Hepatic stellate cell (primary cell): ENCODE measurements around the gene ADAMTS10.
"Not testable (repeated sequence)": the region's sequence is repeated elsewhere in the genome, so short reads cannot be mapped to it uniquely, and the experiment has no call there.

Experiments used
- DNase-seq: peaks from one replicate; pipeline ENCODE4 v3.0.0; 2011; ENCODE audit warnings: low spot score

ADAMTS10 gene

GRCh38 chr19:8558325-8558724 lies 52.2 kb downstream of the ADAMTS10 start:
- DNase-seq: no peak

GRCh38 chr19:8557642-8558238 lies 52.8 kb downstream of the ADAMTS10 start:
- DNase-seq: no peak

GRCh38 chr19:8553729-8554128 lies 56.8 kb downstream of the ADAMTS10 start:
- not testable (repeated sequence) for DNase-seq

GRCh38 chr19:8552810-8553209 lies 57.7 kb downstream of the ADAMTS10 start:
- DNase-seq: peak; percentile 37

GRCh38 chr19:8550070-8550469 lies 60.4 kb downstream of the ADAMTS10 start:
- no peak for DNase-seq

GRCh38 chr19:8545743-8546142 lies 64.8 kb downstream of the ADAMTS10 start:
- no peak for DNase-seq

- no peak for DNase-seq
These were observed 66.3 kb downstream of the ADAMTS10 start for GRCh38 chr19:8544168-8544567.

GRCh38 chr19:8539621-8540149 lies 70.8 kb downstream of the ADAMTS10 start:
- no peak for DNase-seq

- DNase-seq: no peak
These were observed 73.4 kb downstream of the ADAMTS10 start for GRCh38 chr19:8537099-8537498.

GRCh38 chr19:8536282-8536681 lies 74.2 kb downstream of the ADAMTS10 start:
- no peak for DNase-seq

- DNase-seq: no peak
These were observed 78.3 kb downstream of the ADAMTS10 start for GRCh38 chr19:8532225-8532624.

GRCh38 chr19:8531470-8531869 lies 79.0 kb downstream of the ADAMTS10 start:
- no peak for DNase-seq
